ENCODE measurements around the gene ZNF784.

The ZNF784 gene

DNA sequence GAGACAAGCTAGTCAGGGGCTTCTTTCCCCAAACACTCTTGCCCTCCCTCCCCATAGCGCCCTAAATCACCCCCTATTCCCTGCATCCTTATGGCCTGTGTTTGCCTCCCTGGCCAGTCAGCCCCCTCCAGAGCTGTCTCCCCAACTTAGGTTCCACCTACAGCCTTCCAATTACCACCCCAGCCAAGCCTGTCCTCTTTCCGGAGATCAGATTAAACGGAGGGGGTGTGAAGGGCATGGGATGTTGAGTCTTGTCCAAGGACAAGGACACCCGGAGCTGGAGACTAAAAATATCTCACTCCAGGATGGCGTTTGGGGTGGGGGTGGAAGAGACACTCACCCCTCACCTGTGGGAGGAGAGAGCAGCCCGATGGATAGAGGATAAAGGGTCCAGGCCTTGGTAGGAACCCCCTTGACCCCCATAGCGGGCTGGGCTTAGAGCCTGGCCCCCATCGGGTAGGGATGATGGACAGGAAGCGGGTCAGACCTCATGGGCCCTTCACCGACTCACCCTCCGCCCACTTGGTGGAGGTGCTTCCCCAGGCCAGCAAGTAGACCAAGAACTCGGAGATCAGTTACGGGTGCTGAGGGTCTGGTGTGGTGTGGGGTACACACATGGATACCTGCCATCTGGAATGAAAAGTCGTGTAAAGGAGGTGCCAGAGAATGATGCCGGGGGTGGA, 12.9 kb downstream of the ZNF784 start:
- H3K27me3 Mint-ChIP-seq, result no peaks in the 10 kb centered on the region
- DNase-seq (no peak), ATAC-seq (no peak)
- peaks cover 52% of the 10 kb centered on the region for H3K4me1 Mint-ChIP-seq
- peak overlapping the region; percentile 44 to 66 for H3K27ac Mint-ChIP-seq
- no peaks in the 10 kb centered on the region for H3K9me3 Mint-ChIP-seq
- H3K4me3 Mint-ChIP-seq, result no peak overlapping the region

DNA sequence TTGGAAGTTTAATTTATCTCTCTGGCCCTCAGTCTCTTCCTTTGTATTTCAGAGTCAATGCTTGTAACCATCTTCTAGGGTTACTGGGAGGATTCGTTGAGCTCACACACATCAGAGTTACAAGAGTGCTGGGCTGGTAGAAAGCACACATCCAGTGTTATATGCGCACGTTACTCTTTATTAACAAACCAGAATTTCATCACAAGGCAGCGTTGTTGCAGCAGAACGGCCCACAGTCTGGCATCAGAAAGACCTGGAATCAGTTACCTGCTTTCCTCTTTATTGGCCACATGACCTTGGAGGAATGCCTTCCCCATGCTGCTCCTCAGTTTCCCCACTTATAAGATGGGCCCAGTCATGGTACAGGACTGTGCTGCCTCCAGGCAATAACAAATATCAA, 15.0 kb downstream of the ZNF784 start:
- H3K4me3 Mint-ChIP-seq, result no peak overlapping the region
- H3K27ac Mint-ChIP-seq, result peak overlapping the region in 1 of 2 donors; percentile 41
- ATAC-seq, result no peak
- H3K9me3 Mint-ChIP-seq, result no peaks in the 10 kb centered on the region
- DNase-seq, result no peak
- H3K4me1 Mint-ChIP-seq, result peaks cover 63% of the 10 kb centered on the region
- H3K27me3 Mint-ChIP-seq, result no peaks in the 10 kb centered on the region

DNA sequence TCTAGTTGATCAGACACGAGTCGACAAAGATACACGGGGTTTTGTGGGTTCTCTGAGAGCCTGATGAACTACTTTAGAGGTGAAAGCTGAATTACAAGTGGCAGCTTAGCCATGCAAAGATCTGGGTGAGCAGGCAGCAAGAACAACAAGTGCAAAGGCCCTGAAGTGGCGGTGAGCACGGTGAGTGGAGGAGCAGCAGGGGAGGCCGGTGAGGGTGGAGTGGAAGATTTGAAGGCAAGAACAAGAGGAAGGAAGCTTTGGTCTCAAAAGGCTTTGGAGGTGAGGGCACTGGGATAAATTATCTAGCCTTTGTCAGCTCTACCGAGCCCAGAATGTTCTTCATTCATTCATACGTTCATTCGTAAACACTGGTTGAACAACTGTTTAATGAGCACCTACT, 17.5 kb downstream of the ZNF784 start:
- Mint-ChIP-seq H3K9me3 (no peaks in the 10 kb centered on the region), H3K4me1 (peaks cover 70% of the 10 kb centered on the region), H3K27ac (no peak overlapping the region), H3K27me3 (no peaks in the 10 kb centered on the region), H3K4me3 (peak overlapping the region; percentile 95 to 98)
- ATAC-seq (no peak), DNase-seq (no peak)

DNA sequence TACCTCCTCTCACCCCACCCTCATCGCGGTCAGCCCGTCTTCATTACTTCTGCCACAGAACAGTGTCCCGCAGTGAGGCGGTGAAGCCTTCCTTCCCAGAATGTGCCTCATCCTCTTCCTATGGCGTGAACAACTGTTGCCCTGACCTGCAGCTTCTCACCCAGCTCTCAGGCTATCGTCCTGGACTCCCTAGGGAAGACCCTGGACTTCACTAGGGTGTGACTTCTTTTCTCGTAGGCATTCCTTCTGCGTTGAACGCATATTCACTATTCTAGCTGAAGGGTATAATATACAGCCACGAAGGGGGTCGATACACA, 17.9 kb downstream of the ZNF784 start:
- ATAC-seq (no peak), DNase-seq (no peak)
- Mint-ChIP-seq H3K27me3 (no peaks in the 10 kb centered on the region), H3K4me1 (peaks cover 70% of the 10 kb centered on the region), H3K4me3 (peak overlapping the region; percentile 95 to 98), H3K27ac (peak overlapping the region in 1 of 2 donors; percentile 95), H3K9me3 (no peaks in the 10 kb centered on the region)

DNA sequence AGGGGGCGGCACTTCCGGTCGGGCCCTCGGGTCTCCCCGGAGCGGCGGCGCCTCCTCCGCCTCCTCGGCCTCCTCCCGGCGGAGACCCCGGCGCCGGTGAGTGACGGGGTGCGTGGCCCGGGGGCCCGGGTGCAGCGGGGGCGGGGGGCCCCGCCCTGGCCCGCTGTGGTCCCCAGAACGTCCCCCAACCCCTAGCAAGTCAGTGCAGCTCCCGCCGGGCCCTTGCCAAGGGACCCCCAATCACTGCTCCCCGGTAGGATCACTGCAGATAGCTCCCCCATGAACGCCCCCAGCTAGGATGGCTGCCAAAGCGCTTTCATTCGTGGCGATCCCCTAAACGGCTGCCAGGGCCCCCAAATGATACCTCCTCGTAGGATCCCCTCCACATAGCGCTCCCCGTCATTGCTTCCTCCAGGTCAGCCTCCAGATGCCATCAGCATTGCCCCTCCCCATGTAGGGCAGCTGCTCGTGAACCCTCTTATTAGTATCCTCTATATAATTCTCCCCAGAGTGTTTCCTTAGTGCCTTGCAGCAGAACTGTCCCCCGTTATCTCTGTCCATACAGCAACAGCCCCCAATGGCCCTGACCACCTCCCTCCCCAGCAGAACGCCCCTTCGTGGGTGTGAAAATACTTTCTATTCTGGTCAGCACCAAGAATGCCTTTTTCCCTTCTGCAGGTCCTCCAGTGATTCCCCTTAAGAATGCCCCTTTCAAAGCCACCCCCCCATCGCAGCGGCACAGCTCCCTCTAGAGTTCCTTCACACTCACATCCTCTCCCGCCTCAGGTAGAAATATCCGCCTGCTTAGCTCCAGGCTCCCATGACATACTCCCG, 18.5 kb downstream of the ZNF784 start, which contains the start of gene ZNF865:
Gene ZNF865 (plus strand): TSS at position 11 of the 834 bp plus-strand sequence. CDS start 7,972 bp downstream, outside the sequence.
- peaks cover 70% of the 10 kb centered on the region for H3K4me1 Mint-ChIP-seq
- peak within 1 kb of the TSS; percentile 95 to 96 for H3K27ac Mint-ChIP-seq
- DNase-seq (peak; percentile 62 to 78), ATAC-seq (peak; percentile 55)
- H3K27me3 Mint-ChIP-seq, result no peaks in the 10 kb centered on the region
- H3K4me3 Mint-ChIP-seq, result peak within 1 kb of the TSS; percentile 95 to 98
- no peaks in the 10 kb centered on the region for H3K9me3 Mint-ChIP-seq

DNA sequence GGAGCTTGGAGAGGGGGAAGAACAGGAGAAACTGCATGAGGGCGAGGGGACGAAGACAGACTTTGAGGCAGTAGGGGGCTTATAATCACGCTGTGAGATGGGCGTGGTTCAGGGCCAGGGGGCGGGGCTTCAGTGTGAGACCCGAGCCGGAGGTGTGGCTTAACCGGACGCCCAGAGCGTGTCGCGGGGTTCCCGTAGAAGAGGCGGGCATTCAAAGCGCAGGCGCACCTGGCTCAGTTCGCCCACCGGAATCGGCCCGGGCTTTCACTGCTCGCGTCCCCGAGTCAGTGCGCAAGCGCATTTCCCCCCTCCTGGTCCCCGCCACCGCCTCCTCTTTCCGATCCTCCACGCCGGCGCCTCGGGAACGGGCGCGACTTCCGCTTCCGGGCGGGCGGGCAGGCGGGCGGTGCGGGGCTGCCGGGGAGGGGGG, 19.1 kb downstream of the ZNF784 start:
- ATAC-seq, result peak; percentile 84
- Mint-ChIP-seq H3K4me3 (peak overlapping the region; percentile 86 to 91), H3K9me3 (no peaks in the 10 kb centered on the region), H3K27me3 (no peaks in the 10 kb centered on the region), H3K4me1 (peaks cover 66% of the 10 kb centered on the region), H3K27ac (peak overlapping the region; percentile 73 to 93)
- peak; percentile 98 to 99 for DNase-seq

DNA sequence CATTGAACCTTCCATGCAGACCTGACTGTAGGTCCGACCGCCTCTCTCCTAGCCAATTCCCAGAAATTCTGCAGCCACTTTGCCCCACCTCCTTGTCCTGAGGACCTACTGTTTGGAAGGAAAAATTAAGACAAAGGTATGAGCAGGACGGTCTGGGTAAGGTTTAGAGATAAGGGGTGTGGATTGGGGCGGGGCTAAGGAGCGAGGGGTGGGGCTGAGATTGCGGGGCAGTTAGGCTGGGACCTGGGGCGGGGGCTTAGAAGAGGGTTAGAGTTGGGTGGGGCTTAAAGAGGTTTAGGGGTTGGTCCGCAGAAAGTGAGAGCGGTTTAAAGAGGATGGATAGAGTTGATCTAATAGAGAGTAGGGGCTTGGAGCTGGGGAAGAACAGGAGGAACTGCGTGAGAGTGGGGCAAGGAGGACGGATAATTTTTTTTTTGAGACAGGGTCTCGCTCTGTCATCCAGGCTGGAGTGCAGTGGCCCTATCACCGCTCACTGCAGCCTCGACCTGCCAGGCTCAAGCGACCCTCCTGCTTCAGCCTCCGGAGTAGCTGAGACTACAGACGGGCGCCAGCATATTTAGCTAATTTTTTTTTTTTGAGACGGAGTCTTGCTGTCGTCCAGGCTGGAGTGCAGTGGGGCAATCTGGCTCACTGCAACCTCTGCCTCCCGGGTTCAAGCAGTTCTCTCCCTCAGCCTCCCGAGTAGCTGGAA, 20.6 kb downstream of the ZNF784 start:
- Mint-ChIP-seq H3K4me1 (peaks cover 60% of the 10 kb centered on the region), H3K27ac (no peak overlapping the region)
- no peak for ATAC-seq

DNA sequence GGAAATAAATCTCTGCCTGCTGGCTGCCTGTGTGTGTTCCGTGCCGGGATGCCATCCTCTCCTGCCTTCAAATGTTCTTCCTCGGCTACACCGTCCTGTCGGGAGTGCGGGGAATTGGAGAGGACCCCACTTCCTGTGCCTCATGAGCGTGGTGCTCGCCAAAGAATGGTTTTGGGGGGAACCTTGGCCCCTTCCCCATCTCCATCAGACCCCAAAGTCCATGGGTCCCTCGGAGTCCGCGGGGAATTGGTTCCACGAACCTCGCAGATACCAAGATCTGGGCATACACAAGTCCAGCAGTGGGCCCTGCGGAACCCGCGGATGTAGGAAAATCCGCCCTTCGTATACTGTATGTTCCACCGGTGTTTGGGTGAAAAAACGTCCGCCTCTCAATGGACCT, 21.3 kb downstream of the ZNF784 start:
- DNase-seq (no peak), ATAC-seq (no peak)
- H3K9me3 Mint-ChIP-seq, result peaks cover 4 to 5% of the 10 kb centered on the region in 2 donors
- peaks cover 65% of the 10 kb centered on the region for H3K4me1 Mint-ChIP-seq
- H3K27ac Mint-ChIP-seq, result no peak overlapping the region
- peak overlapping the region; percentile 56 to 86 for H3K4me3 Mint-ChIP-seq
- H3K27me3 Mint-ChIP-seq, result no peaks in the 10 kb centered on the region

More for the DNA sequence above, 20.6 kb downstream of the ZNF784 start:
- Mint-ChIP-seq H3K4me3 (peak overlapping the region; percentile 86 to 91), H3K9me3 (peaks cover 2% of the 10 kb centered on the region in 2 donors), H3K27me3 (no peaks in the 10 kb centered on the region)
- DNase-seq, result no peak

DNA sequence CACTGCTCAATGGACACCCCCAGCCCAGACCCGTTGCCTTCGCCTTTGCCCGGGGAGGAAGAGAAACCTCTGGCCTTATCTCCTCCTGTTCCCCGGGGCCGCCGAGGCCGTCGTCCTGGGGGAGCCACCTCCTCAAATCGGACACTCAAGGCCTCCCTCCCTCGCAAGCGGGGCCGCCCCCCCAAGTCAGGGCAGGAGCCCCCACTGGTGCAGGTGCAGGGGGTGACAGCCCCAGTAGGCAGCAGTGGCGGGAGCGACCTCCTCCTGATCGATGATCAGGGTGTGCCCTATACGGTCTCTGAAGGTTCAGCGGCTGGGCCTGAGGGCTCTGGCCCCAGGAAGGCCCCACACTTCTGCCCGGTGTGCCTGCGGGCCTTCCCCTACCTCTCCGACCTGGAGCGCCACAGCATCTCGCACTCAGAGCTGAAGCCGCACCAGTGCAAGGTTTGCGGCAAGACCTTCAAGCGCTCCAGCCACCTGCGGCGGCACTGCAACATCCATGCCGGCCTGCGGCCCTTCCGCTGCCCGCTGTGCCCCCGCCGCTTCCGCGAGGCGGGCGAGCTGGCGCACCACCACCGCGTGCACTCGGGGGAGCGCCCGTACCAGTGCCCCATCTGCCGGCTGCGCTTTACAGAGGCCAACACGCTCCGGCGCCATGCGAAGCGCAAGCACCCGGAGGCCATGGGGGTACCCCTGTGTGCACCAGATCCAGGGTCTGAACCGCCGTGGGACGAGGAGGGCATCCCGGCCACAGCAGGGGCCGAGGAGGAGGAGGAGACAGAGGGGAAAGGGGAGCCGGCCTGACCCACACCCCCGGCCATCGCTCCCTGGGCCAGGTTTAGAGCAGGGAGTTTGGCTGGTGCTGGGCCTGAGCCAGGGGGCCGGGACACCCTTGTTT, 22.0 kb downstream of the ZNF784 start:
- DNase-seq (no peak), ATAC-seq (no peak)
- Mint-ChIP-seq H3K27me3 (no peaks in the 10 kb centered on the region), H3K4me3 (no peak overlapping the region), H3K27ac (no peak overlapping the region), H3K4me1 (peaks cover 64% of the 10 kb centered on the region), H3K9me3 (peaks cover 4 to 5% of the 10 kb centered on the region in 2 donors)

DNA sequence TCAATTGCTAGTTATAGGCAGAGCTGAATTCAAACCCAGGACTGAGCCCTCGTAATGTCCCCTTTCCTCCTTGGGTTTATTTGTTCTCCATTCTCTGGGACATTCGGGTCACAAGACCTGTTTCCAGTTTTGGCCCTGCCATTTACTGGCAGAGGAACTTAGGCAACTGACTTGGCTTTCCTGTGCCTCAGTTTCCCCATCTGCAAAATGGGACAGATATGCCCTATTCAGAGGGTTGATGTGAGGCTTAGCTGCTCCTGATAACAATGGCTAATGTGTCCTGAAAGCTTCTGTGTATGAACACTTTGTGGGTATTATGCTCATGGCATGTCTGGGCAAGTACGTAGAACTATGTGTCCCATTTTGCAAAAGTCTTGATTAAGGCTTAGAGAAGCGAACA, 23.3 kb downstream of the ZNF784 start:
- no peak for ATAC-seq
- Mint-ChIP-seq H3K4me3 (peak overlapping the region; percentile 85 to 87), H3K27me3 (no peaks in the 10 kb centered on the region), H3K27ac (peak overlapping the region in 1 of 2 donors; percentile 93), H3K4me1 (peaks cover 57% of the 10 kb centered on the region), H3K9me3 (peaks cover 4 to 5% of the 10 kb centered on the region in 2 donors)
- no peak for DNase-seq

DNA sequence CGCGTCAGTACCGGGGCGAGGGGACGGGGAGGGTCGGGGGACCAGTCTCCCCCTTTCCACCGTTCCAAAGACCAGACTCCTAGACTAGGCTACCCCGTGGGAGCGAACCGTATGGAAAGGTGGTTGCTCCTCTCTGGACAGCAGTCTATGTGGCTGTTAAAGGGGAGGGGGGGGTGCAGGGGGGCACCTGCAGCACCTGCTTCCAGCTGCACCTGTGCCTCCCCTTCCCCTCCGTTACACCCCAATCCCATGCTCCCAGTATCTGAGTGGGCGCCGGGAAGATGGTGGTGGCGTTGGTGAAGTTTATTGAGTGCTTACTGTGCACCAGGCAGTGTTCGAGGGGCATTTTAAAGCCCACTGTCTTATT, 23.7 kb downstream of the ZNF784 start:
- Mint-ChIP-seq H3K27ac (peak overlapping the region in 1 of 2 donors; percentile 93), H3K9me3 (peaks cover 4 to 5% of the 10 kb centered on the region in 2 donors), H3K4me3 (peak overlapping the region; percentile 85 to 87)

DNA sequence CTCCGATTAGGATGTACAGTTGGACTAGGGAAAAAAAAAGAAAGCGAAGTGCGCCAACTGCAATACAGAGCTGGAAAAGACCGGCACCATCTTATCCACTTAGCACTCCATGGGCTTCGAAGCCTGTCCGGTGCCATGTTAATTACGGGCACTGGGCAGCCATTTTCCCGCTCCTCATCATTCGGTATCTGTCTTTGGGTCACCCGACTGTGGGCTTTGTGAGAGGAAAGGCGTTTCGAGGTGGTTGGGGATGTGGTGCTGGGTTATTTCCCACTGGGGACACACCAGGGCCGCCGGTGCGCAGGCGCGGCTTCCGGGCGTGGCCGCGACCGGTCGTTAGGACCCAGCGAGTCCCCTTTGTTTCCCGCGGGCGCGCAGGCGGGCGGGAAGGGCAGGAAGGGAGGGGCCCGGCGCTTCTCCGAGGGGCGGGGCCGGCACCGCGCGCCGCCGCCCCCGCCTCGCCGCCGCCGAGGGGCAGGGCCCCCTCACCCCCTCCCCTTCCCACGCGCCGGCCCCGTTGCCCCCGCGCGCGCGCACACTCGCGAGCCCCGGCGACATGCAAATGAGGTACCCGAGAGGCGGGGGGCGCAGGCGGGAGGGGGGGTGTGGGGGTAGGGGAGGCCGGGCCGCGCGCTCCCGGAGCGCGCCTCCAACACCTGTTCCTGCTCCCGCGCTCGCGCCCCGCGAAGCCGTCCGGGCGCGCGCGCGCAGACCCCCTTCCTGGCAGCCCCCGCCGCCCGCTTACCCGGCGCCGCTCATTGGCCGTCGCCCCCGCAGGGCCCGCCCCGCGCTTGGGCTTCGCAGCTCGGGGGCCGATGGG, 24.3 kb downstream of the ZNF784 start, which contains the start of gene ZNF524:
Gene ZNF524 (plus strand): TSS at position 447 of the 820 bp plus-strand sequence. CDS start 1,825 bp downstream, outside the sequence.
- Mint-ChIP-seq H3K4me3 (peak within 1 kb of the TSS; percentile 85 to 92), H3K27me3 (no peaks in the 10 kb centered on the region), H3K4me1 (peaks cover 56% of the 10 kb centered on the region), H3K27ac (peak within 1 kb of the TSS; percentile 99 to 100), H3K9me3 (peaks cover 6 to 11% of the 10 kb centered on the region in 2 donors)
- DNase-seq (peak; percentile 90 to 91), ATAC-seq (peak; percentile 66)

More for the DNA sequence above, 23.7 kb downstream of the ZNF784 start:
- Mint-ChIP-seq H3K4me1 (peaks cover 56% of the 10 kb centered on the region), H3K27me3 (no peaks in the 10 kb centered on the region)
- ATAC-seq, result no peak
- DNase-seq, result no peak

DNA sequence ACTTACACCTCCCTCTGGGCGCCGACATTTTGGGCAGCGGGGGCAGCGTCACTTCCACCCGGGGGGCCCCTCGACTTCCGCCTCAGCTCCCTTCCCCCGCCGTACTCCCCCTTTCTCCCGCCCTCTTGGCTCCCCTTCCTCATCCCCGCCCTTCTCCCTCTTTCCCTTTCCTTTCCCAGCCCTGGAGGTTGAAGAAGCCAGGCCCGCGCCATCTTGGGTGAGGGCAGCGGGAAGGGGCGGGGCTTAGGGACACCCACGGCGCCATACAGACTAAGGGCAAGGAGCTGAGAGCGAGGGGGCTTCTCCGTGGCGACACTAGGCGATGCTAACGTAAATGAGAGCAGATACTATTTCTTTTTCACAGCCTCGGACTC, 24.9 kb downstream of the ZNF784 start, which contains the start of gene FIZ1:
Gene FIZ1 (minus strand): TSS at position 50 of the 374 bp plus-strand sequence. CDS start 1,652 bp downstream, outside the sequence.
- Mint-ChIP-seq H3K9me3 (peaks cover 9 to 15% of the 10 kb centered on the region in 2 donors), H3K27me3 (no peaks in the 10 kb centered on the region), H3K27ac (peak within 1 kb of the TSS; percentile 99 to 100), H3K4me3 (peak within 1 kb of the TSS; percentile 85 to 92), H3K4me1 (peaks cover 51% of the 10 kb centered on the region)
- ATAC-seq, result peak; percentile 80
- peak; percentile 97 to 98 for DNase-seq

All from stimulated activated naive CD8-positive, alpha-beta T cell treated with anti-CD3 and anti-CD28 coated beads, Interleukin-15, amount 100 ng/mL, for 72 hours (primary cell).